NCI-H1048 (cell line): ENCODE measurements around the gene TRNP1.

Source experiments
- DNase-seq: peaks from one replicate; lab custom pipeline; 2025; lab: John Stamatoyannopoulos, UW

The TRNP1 gene

GRCh38 chr1:27026621-27027574 is 33.4 kb downstream of the TRNP1 start:
- DNase-seq, result no peak

- DNase-seq, result no peak
Observed at GRCh38 chr1:27027575-27028250, 34.2 kb downstream of the TRNP1 start.

GRCh38 chr1:27029517-27029916 is 36.0 kb downstream of the TRNP1 start:
- DNase-seq, result no peak

- DNase-seq, result no peak
Observed at GRCh38 chr1:27031235-27032118, 38.0 kb downstream of the TRNP1 start.

- no peak for DNase-seq
Observed at GRCh38 chr1:27032119-27032461, 38.6 kb downstream of the TRNP1 start.

GRCh38 chr1:27033043-27033746 is 39.7 kb downstream of the TRNP1 start:
- DNase-seq, result no peak

- no peak for DNase-seq
Observed at GRCh38 chr1:27035344-27035743, 41.9 kb downstream of the TRNP1 start.

GRCh38 chr1:27036718-27037117 is 43.2 kb downstream of the TRNP1 start:
- DNase-seq, result no peak

- DNase-seq, result no peak
Observed at GRCh38 chr1:27037518-27037917, 44.0 kb downstream of the TRNP1 start.

GRCh38 chr1:27038020-27038419 is 44.5 kb downstream of the TRNP1 start:
- DNase-seq, result no peak

- no peak for DNase-seq
Observed at GRCh38 chr1:27042670-27043069, 49.2 kb downstream of the TRNP1 start.

- DNase-seq, result peak; percentile 71
Observed at GRCh38 chr1:27044613-27045151, 51.2 kb downstream of the TRNP1 start.

- no peak for DNase-seq
Observed at GRCh38 chr1:27045973-27046558, 52.6 kb downstream of the TRNP1 start.

GRCh38 chr1:27047914-27048313 is 54.4 kb downstream of the TRNP1 start:
- no peak for DNase-seq

- DNase-seq, result no peak
Observed at GRCh38 chr1:27049100-27049499, 55.6 kb downstream of the TRNP1 start.

- peak; percentile 55 for DNase-seq
Observed at GRCh38 chr1:27049607-27050006, 56.1 kb downstream of the TRNP1 start.
